GM18526 (cell line): ENCODE data around the gene RBMS1.

ENCODE experiments used
- POLR2A ChIP-seq: IDR thresholded peaks from 3 replicates; pipeline ENCODE4 v1.6.1; 2011; ENCODE audit not compliant: insufficient read length; ENCODE audit errors: extremely low read depth

Gene RBMS1

DNA sequence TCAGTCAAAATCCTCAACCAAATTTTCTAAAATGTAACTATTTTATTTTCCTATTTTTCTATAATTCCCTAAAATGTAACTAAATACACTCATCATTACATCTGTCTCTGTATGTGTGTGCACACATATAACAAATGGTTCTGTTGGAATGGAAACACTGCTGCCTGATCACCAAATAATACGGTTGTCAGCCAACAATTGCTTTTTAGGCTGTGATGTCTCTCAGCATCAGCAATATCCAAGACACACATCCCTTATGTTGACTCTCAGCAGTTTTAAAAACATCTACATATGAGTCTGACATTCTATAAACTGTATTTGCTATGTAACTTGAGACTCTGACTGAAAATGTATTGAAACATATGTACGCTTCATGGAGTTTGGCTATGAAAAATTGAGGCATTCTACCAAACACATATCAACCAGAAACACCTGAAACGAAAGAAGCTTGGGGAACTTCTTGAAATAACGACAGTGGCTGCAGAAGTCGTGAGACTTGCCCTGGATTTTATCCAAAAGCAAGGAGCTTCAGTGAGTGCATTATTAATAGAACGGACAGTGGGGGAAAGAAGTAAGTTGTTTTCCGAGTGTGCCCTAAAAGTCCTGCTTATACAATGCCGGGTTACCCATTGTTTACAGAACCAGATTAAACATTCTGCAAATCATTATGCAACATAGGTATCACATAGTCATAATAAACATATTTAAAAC lies 183.3 kb downstream of the RBMS1 start:
- TF ChIP-seq POLR2A = no peak

DNA sequence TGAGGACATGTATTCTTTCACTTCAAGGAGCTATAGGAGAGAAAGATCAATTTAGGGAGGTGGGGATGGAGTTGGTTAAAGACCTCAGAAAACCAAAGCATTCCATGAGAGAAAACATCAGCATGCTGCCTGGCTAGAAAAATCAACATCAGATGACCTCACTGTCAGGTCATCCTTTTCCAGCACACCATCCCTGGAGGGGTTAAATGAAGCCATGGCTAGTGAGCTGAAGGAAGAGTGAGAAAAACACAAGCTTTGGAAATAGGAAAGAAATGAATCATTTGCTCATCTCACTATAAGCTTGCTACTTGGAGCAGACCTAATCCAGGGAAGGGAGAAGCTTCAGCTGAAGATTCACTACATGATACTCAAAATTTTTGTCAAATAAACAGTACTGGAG lies 184.0 kb downstream of the RBMS1 start:
- TF ChIP-seq POLR2A = no peak

DNA sequence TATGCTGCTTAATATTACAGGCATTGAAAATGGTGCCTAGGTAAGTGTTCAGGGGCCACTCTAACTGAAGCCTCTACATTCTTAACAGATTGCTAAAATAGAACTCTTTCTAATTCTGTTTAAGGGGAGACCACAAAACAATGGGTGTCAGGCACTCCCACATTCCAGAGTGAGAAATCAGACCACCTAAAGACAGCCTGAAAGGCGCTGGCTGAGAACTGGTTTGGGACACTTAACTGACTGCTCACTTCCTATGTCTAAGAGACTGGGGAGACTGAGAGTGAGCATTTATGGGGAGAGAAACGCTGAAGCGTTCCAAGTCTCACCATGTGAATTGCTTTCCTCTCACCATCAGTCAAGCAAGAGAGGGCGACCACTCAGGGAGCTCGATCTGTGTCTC lies 184.7 kb downstream of the RBMS1 start:
- TF ChIP-seq POLR2A = no peak

DNA sequence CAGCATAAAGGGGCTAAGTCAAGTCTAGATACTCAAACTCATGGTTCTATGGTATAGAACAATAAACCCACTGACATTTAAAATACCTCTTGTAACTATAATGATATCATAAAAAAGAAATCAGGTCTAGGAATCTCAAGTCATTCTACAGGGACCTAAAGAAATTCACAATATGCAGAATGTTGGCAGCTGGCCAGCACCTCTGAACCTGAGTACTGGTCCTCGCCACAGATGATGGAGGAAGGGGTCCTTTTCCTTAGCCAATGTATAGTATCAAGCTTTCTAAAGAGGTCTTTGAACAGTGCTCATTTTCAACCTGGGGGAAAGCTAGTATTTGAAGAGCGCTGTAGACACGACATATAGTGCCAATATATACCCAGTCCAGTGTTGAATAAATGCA lies 185.1 kb downstream of the RBMS1 start:
- TF ChIP-seq POLR2A = no peak

DNA sequence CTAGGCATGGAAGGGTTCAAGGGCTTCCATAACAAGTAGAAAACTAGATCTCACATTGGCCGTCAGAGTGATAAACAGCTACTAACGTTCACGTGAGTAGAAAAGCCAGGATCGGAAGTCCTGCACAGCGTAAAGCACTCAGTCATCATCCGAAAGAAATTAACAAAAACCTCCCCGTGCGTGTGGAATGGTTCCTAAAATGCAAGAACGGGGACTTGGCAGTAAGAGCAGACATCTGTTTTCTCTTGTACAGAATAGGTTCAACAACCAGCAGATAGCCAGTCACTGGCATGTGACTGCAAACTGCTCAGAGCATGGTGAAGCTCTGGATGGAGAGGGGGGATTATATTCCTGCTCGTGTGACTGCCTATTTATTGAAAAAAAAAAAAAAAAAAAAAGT lies 186.6 kb downstream of the RBMS1 start:
- no peak for TF ChIP-seq POLR2A

DNA sequence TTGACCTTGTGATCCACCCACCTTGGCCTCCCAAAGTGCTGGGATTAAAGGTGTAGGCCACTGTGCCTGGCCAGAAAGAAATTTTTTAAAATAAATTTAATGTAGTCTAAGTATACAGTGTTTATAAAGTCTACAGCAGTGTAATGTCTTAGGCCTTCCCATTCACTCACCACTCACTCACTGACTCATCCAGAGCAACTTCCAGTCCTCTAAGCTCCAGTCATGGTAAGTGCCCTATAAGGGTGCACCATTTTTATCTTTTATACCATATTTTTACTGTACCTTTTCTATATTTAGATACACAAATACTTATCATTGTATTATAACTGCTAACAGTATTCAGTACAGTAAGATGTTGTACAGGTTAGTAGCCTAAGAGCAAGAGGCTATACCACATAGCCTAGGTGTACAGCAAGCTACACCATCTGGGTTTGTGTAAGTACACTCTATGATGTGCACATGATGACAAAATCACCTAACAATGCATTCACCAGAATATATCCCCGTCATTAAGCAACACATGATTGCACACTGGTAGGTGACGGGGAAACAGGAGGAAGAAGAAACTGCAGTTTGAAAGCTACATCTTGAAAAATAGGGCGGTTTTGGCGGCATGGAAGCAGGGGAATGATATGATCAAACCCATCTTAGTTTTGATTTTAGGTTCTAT lies 188.4 kb downstream of the RBMS1 start:
- no peak for TF ChIP-seq POLR2A

DNA sequence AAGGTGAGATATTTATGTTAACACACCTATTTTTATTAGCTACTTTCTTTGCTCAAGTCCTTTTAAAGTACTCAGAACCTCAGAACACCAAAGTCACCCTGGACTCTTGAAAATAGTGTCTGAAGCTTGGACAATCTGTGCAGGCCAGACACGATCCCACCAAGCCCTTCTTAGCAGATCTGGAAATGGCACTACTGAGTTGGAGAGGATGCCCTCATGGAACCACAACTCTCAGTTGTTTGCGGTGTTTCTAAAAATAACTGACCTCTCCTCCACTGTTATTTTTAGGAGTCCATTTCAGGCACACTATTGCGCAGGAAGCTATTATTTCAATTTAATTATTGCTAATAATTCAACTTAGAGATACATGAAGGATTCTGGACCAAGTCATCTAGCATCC lies 190.1 kb downstream of the RBMS1 start:
- no peak for TF ChIP-seq POLR2A

DNA sequence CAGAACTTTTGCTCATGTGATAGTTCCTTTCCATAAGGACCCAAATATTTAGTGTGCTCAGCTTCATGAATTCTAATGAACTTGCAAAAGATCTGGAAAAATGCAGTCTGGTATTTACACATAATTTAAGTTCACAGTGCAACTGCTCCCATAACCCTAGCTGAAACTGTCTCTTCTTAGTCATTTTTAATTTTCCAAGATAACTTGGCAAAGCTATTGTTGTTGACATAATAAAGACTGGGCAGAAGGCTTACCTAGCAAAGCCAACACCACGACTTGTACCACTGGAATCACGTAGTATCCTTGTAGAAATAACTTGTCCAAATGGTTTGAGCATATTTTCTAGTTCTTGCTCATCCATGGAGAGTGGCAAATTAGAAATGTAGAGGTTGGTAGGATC lies 190.5 kb downstream of the RBMS1 start:
- no peak for TF ChIP-seq POLR2A

DNA sequence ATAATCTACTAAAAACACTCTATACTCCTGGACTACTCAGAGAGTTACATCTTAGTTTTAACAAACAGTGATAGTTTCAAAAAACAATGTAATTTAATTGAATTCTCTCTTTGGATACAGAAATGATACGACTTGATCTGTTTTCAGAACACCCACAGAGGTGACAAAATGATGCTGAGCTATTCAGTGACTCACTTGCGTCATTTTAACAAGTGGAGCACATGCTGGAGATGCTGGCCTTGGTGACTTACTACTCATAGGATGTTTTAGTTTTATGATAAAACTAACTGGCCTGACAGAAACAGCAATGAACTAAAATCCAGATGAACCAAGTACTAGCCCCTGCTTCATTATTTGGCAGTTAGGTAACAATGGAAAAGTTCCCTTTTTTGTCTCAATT lies 192.2 kb downstream of the RBMS1 start:
- TF ChIP-seq POLR2A = no peak

DNA sequence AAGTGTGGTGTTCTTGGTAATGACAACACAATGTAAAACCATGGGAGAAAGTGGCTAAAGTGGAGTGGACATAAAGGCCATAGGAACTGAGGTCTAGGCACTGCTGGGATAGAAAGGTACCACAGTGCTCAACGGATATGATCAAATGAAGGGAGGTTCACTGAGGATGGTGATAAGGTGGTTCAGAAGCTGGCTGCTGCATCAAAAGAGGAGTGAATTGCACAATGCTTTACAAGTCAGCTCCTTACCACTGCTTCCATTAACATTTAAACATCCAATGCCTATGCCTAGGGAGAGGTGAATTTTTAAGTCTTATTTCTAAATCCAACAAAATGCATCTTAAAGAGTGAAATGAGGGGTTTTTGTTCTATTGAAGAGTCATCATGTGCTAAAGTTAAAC lies 193.4 kb downstream of the RBMS1 start:
- TF ChIP-seq POLR2A = no peak

DNA sequence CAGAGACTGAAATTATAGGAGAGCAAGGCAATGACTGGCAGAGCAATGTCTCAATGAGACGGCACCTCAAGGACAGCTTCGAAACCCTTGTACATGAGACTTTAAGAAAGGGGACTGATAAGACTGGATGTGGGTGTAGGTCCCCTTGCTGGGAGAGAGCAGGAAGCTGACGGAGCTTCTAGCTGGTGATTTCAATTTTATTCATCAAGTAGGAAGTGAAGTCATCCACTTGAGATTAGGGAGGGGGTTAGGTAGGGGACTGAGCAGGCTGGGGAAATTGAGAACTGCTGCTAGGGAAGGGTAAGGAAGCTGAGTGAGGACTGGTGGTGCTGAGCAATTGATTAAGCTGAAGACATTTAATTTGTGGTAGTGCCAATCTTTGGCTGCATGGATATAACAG lies 194.1 kb downstream of the RBMS1 start:
- TF ChIP-seq POLR2A = no peak

DNA sequence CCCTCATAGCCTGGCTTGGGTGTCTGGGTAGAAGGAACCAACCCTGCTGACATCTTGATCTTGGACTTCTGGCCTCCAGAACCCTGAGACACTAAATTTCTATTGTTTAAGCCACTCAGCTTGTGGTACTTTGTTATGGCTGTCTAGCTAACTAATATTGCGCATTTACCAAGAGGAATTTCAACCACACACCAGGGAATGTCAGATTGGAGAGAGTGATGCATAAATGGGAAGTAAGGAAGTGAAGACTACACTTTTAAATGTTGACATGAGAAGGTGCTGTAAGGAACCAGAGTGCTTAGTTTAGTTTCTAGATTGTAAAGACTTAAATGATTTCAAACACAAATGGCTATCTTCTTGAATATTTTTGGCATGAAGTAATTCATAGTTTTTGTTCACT lies 194.6 kb downstream of the RBMS1 start:
- TF ChIP-seq POLR2A = no peak

DNA sequence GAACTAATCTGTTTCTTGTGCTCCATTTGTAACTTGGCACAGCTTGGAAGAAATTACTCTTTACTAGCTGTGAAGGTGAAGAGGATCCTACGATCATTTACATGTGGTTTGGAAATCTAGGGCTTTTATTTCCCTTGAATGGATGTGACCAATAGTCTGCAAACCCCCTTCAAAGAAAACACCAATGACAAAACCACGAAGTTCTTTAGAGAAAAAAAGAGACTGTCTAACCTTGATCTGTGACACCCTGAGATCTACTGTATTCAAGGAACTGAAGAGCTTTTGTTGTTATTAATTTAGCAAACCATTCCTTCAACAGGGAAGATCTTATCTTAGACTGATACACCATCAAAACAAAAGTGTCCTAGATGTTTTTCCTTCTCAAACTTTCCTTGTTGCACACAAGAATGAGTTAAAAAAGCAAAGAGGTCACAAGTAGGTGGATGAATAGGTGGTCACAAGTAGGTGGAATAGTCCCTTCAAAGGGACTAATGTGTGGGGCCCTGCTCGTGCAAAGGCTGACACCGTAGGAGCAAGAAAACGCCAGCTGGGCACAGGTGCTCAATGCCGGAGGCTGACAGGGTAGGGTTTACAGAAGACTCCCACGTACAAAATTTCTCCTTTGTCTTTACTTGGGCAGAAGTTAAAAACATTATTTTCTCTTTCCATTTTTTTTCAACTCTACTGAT lies 197.9 kb downstream of the RBMS1 start:
- no peak for TF ChIP-seq POLR2A

DNA sequence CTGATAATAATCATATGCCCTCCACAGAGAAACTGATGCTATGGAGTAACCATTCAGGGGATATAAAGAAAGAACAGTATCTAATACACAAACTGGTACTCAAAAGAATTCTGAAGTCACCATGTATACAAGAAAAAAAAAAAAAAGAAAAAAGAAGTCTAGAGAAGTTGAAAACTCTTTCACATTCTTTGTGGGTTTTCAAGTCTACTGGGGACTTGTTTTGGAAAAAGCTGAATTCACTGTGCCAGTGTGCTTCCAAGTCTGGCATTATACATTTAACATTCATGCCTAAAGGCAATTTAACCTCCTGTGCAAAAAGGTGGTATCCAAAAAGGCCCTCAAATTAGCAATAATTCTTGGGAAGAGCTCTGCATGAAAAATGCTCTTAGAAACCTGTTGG lies 198.7 kb downstream of the RBMS1 start:
- TF ChIP-seq POLR2A = no peak

DNA sequence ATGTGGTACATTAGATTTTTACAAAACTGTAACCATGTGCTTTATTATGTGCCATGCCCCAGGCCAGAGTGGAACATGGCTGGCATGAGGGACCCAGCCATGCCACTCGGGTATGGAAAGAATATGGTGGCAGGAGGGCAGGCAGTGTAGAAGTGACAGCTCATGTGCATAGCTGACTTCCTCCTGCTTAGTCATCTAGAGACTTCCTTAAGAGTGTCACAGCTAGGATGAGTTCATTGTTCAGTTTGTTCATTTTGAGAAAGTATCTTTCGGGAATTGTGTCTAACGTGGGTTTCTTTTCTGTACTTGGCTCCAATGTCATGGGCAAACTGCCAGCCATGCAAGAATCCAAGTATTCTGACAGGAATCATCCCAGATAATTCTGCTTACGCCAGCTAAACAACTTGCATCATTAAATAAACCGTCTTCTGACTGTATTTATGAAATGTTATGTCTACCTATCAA lies 199.2 kb downstream of the RBMS1 start:
- TF ChIP-seq POLR2A = no peak

DNA sequence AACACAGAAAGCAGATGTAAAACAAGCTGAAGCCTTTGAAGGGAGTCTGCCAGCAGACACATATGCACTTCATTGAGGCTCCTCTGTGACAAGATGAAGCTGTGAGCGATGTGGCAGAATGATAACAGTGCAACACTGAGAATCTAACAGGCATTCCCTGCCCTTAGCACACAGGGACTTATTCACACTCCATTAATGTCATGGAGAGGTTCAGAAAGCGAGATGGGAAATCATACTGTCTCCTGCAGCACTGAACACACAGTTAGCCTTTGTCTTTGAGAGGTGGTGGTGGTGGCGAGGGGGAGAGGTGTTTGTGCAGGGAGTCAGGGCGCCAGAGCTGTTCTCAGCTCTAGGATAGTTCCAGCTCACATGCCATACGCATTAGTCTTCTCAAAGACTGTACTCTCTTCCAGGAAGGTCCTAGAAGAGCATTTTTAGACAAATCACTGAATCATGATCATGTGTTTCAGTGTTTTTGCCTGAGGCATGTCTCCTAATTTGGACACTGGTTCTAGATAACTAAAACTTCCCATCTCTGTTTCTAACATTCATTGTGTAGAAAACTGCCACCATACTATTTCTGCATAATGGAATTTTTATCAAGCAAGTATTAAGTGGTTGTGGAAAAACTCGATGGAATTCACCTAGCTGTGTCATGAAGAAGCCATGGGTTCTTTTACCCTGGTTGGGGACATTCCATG lies 200.1 kb downstream of the RBMS1 start:
- no peak for TF ChIP-seq POLR2A

DNA sequence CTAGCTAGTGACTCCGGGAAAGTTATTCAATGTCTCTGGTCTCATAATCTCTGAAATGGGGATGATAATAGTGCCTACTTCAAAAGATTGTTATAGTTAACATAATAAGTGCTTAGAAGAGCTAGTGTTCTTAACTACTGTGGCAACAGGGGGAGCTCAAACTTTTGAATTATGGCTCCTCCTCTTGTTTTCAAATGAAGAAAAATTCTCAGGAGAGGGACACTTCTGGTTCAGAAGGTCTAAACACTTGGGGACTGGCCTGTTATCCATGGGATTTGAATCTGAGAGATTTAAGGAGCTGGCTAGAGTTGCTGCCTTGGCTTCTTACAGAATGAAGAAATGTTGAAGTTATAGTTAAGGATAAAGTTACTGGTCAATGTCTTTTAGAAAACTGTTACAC lies 201.4 kb downstream of the RBMS1 start:
- TF ChIP-seq POLR2A = no peak
